H54 (cell line): Measurements from ENCODE around the gene OGDH.

Source experiments
- DNase-seq: peaks from one replicate; pipeline ENCODE4 v3.0.0; 2011; ENCODE audit warnings: low spot score, mixed read lengths; ENCODE audit not compliant: insufficient read length
- FAIRE-seq: peaks from 3 replicates; lab custom pipeline; 2011; peaks lifted over from hg19 to GRCh38; lab: Jason Lieb, UNC
- POLR2A ChIP-seq: IDR thresholded peaks from 2 replicates; pipeline ENCODE4 v1.6.1; 2011; ENCODE audit warnings: low read depth, mild to moderate bottlenecking, low read length

The OGDH gene

DNA sequence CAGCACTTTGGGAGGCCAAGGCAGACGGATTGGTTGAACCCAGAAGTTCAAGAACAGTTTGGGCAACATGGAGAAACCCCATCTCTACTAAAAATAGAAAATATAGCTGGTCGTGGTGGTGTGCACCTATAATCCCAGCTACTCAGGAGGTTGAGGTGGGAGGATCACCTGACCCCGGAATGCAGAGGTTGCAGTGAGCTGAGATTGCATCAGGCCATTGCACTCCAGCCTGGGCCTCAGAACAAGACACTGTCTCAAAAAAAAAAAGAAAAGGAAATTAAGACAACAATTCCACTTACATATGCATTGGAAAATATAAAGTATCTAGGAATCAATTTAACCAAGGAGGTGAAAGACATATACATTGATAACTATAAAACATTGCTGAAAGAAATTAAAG lies 7.2 kb upstream of the OGDH start:
- FAIRE-seq (no peak), DNase-seq (no peak)
- TF ChIP-seq POLR2A = no peak

DNA sequence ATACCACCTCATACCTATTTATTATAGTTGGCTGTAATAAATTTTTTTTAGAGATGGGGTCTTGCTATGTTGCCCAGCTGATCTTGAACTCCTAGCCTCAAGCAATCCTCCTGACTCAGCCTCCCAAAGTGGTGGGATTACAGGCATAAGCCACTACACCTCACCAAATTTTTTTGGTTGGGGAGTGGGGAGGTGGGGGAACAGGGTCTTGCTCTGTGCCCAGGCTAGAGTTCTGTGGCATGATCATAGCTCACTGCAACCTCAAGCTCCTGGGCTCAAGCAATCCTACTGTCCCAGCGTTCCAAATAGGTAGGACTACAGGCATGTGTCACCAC lies 3.9 kb upstream of the OGDH start:
- FAIRE-seq (no peak), DNase-seq (no peak)
- no peak for TF ChIP-seq POLR2A

GRCh38 chr7:44603193-44603592 lies 3.2 kb upstream of the OGDH start:
- no peak for TF ChIP-seq POLR2A
- FAIRE-seq (no peak), DNase-seq (no peak)

DNA sequence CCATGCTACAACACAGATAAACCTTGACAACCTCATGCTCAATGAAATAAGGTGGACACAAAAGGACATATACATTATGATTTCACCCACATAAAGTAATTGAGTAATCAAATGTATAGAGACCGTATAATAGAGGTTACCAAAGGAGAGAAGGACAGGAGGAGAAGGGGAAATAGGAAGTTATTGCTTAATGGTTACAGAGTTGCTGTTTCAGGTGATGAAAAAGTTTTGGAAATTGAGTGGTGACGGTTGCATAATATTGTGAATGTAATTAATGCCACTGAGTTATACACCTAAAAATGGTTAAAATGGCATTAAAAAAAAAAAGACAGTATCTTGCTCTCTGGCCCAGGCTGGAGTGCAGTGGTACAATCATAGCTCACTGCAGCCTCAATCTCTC lies 1.5 kb upstream of the OGDH start:
- FAIRE-seq (no peak), DNase-seq (no peak)
- TF ChIP-seq POLR2A = no peak

DNA sequence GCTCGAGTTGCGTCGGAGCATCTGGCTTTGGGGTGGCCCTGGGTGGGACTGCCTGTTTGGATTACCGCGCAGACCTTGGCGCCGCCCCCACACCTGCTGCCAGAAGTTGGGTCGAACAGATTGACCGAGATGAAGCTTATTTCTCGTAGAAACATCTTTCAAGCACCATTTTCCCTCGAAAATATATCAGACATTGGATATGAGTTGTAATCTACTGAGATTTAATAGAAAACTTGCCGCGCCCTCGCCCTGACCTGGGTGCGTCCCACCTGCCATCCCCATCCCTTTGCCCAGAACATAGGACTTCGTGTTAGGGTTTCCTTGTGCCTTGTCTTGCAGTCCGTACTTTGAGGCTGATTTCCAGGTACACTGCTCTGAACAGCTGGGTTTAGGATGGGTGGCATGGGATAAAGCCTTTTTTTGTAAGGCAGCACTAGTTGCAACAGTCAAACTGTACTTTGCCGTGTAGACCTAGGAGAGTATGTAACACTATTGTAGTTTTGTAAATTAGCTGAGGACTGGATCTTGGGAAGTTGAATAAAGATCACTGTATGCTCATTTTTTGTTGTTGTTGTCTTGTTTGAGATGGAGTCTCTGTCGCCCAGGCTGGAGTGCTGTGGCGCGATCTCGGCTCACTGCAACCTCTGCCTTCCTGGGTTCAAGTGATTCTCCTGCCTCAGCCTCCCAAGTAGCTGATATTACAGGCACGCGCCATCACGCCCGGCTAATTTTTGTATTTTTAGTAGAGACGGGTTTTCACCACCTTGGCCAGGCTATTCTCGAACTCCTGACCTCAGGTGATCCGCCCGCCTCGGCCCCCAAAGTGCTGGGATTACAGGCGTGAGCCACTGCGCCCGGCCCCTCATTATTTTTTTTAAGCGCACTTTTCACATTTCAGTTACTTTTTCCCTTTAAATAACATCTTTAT lies 978 bp downstream of the OGDH start:
- FAIRE-seq (no peak), DNase-seq (no peak)
- no peak for TF ChIP-seq POLR2A

GRCh38 chr7:44608916-44609648 lies 2.7 kb downstream of the OGDH start:
- FAIRE-seq = no peak
- no peak for TF ChIP-seq POLR2A
- DNase-seq = no peak

GRCh38 chr7:44609829-44610228 lies 3.4 kb downstream of the OGDH start:
- DNase-seq (no peak), FAIRE-seq (no peak)
- TF ChIP-seq POLR2A = no peak

DNA sequence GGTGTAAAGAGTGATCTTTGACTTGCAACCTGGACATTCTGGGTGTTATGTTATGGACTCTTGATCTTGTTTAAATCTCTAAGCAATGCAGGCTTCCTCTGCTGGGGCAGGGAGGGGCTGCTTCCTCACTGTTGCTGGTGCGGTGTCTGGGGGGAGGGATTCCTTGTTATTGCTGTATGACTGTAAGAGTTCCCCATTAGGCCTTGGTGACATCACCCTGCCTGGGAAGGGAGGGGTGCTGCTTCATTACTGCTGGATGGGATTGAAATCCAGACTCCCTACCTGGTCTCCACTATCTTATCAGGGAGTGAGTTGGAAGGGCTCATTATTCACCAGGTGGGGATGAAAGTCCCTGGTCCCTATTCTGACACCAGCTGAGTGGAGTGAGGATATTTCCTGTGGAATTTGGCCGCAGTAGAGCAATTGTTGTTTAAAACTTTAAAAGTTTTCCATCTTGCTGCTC lies 8.8 kb downstream of the OGDH start:
- peak; percentile 88 for FAIRE-seq
- DNase-seq = peak; percentile 70
- TF ChIP-seq POLR2A = no peak

DNA sequence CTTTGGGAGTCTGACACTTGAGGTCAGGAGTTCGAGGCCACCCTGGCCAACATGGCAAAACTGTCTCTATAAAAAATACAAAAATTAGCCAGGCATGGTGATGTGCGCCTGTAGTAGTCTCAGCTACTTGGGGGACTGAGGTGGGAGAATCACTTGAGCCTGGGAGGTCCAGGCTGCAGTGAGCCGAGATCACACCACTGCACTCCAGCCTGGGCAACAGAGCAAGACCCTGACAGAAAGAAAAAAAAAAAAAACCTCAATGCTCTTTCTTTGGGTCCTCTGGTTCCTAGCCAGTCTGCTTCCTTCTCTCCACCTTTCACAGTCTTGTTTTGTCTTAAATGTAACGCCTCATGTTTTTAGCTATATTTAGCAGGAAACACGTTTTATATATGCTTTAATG lies 9.4 kb downstream of the OGDH start:
- DNase-seq (no peak), FAIRE-seq (no peak)
- TF ChIP-seq POLR2A = no peak

DNA sequence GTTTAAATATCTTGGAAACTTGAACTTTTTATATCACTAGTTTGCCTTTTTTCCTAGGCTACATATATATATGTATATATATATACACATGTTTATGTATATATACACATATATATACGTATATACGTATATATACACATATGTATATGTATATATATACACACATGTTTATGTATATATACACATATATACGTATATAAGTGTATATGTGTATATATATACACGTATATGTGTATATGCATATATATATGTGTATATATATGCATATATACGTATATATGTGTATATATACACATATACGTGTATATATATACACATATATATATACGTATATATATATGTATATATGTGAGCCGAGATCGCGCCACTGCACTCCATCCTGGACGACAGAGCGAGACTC lies 10.1 kb downstream of the OGDH start:
- DNase-seq (no peak), FAIRE-seq (no peak)
- no peak for TF ChIP-seq POLR2A

DNA sequence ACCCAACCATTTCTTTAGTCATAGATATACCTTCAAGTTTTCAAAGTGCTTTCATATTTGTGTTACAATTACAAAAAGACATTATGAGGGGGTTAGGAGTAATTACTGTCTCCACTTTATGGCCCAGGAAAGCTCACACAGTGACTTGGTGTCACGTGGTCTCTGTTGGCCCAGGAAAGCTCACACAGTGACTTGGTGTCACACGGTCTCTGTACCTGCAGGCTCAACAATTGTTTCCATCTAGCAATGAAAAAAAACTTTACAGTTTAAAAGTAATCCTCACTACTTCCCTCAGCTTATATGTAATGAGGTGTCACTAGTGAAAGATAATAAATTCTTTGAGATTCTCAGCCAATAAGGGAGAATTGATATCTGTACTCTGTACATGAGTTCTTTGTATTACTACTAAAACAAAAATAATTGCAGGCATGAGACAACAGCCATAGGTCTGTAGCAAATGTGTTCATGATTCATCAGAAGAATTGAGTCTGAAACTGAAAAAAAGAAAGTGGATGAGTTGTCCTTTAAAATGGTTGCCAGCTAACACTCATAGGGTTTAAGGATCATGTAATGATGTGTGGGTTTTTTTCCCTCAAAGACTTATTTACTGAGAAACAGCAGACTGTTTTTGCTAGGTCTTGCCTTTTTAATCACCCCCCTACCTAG lies 10.9 kb downstream of the OGDH start:
- DNase-seq = peak; percentile 55
- FAIRE-seq = peak; percentile 67
- no peak for TF ChIP-seq POLR2A

- DNase-seq = no peak
These were observed 11.6 kb downstream of the OGDH start for GRCh38 chr7:44618045-44618444.

DNA sequence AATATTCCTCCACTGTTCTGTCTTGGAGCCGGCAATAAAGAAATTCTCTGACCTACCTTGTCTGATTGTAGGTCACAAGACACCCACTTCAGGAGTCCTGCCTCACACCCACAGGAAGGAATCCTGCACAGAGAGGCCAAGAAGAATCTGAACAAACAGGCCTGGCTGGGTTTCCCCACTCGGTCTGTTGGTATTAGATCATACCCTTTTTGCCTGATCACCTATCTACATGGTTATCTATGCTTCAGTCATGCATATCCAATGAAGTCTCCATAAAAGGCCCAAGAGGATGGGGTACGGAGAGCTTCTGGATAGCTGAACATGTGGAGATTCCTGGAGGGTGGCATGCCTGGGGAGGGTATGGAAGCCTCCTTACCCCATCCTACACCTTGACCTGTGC lies 12.3 kb downstream of the OGDH start:
- DNase-seq = no peak
- FAIRE-seq = no peak
- TF ChIP-seq POLR2A = no peak

More at GRCh38 chr7:44618045-44618444, 11.6 kb downstream of the OGDH start:
- no peak for TF ChIP-seq POLR2A
- FAIRE-seq = no peak
